ENCODE results near the gene ADGRA1.

The ADGRA1 gene

DNA sequence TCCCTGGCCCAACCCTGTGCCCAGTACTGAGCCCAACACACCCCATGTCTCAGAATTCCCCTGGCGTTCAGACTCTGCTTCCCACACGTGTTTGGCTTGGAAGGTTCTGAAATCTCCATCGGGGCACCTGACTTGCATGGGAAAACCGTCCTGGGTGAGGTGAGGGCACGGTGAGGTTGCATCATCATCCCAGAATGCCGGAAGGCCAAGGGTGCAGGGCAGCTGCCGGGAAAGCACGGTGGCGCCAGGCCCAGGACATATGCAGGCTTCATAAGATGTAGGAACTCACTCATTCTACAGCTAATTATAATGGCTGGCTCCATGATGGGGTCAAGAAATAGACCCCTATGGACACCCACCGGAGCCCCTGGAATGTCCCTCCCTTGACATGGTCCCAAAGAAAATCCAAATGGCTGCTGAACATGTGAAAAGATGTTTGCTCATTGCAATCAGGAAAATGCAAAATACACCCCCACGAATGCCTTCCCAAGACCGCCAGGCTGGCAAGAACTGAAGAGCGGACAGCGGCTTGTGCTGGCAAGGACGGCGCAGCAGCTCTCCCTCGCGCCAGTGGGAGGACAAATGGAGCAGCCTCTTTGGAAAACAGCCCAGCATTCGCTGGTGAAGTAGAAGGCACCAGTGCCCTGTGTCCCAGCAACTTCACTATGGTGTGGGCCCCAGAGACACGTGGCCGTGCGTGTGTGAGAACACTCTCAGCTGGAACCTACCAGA, 74.6 kb downstream of the ADGRA1 start:
- Histone ChIP-seq H3K9me3 (ENCODE audit: severe bottlenecking) (no peaks in the 10 kb centered on the region), H3K27me3 (ENCODE audit: insufficient read depth, poor library complexity, severe bottlenecking) (peaks cover 41% of the 10 kb centered on the region), H3K4me1 (ENCODE audit: insufficient read depth, poor library complexity, severe bottlenecking) (no peaks in the 10 kb centered on the region), H3K27ac (ENCODE audit: poor library complexity, severe bottlenecking) (no peak overlapping the region), H3K4me3 (ENCODE audit: severe bottlenecking) (no peak overlapping the region), H3K36me3 (ENCODE audit: low read depth) (no peaks in the 10 kb centered on the region)
- ATAC-seq (ENCODE audit: low read depth) (no peak), DNase-seq (ENCODE audit: low spot score) (no peak)
- TF ChIP-seq, protein P1, sequence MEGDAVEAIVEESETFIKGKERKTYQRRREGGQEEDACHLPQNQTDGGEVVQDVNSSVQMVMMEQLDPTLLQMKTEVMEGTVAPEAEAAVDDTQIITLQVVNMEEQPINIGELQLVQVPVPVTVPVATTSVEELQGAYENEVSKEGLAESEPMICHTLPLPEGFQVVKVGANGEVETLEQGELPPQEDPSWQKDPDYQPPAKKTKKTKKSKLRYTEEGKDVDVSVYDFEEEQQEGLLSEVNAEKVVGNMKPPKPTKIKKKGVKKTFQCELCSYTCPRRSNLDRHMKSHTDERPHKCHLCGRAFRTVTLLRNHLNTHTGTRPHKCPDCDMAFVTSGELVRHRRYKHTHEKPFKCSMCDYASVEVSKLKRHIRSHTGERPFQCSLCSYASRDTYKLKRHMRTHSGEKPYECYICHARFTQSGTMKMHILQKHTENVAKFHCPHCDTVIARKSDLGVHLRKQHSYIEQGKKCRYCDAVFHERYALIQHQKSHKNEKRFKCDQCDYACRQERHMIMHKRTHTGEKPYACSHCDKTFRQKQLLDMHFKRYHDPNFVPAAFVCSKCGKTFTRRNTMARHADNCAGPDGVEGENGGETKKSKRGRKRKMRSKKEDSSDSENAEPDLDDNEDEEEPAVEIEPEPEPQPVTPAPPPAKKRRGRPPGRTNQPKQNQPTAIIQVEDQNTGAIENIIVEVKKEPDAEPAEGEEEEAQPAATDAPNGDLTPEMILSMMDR (IDR thresholded peaks at IDR 0.05; ENCODE audit: poor library complexity, severe bottlenecking), result no peak

DNA sequence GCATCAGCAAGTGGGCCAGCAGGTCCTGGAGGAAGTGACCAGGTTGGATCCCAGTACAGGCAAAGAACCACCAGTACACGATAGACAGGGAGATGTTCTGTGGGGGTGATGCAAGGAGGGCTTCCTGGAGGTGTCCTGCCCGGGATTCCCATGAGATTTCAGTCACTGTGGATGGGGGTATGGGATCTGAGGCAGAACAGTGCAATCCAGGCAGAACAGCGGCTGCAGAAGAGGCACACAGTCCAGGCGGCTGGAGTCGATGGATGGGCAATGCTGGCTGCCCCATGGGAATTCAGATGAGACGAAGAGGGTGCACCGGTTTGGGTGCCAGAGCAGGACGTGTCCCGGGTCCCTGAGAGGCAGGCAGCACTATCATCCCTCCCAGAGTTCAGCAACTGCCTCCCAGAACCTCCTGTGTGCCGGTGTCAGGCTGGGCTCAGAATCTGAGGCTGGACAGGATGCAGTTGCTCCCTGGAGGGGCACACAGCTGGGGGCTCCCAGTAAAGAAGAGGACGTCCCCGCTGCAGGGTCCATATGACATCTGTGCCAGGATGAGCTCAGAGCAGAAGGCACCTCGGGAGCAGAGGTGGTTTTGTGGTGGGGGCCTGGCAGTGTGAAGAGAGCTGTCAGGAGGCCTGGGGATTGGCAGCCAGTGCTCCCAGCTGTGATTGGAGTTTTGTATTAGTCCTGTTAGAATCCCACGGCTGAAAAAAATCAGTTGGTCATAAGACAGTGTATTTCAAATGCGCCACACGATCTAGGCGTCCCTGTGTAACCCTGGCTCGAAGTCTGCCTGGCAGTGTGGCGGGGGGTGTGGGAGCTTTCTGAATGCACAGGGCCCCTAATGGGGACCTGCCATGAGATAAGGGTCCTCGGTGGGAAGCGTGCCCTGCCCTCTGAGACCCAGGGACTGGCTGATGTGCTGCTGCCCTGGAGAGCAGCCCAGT, 75.5 kb downstream of the ADGRA1 start:
- Histone ChIP-seq H3K4me1 (ENCODE audit: insufficient read depth, poor library complexity, severe bottlenecking) (no peaks in the 10 kb centered on the region), H3K4me3 (ENCODE audit: severe bottlenecking) (no peak overlapping the region), H3K36me3 (ENCODE audit: low read depth) (no peaks in the 10 kb centered on the region), H3K27ac (ENCODE audit: poor library complexity, severe bottlenecking) (no peak overlapping the region), H3K9me3 (ENCODE audit: severe bottlenecking) (no peaks in the 10 kb centered on the region), H3K27me3 (ENCODE audit: insufficient read depth, poor library complexity, severe bottlenecking) (peaks cover 41% of the 10 kb centered on the region)
- TF ChIP-seq, protein P1 (IDR thresholded peaks at IDR 0.05; ENCODE audit: poor library complexity, severe bottlenecking), result no peak
- ATAC-seq (ENCODE audit: low read depth) (no peak), DNase-seq (ENCODE audit: low spot score) (peak; percentile 45)

DNA sequence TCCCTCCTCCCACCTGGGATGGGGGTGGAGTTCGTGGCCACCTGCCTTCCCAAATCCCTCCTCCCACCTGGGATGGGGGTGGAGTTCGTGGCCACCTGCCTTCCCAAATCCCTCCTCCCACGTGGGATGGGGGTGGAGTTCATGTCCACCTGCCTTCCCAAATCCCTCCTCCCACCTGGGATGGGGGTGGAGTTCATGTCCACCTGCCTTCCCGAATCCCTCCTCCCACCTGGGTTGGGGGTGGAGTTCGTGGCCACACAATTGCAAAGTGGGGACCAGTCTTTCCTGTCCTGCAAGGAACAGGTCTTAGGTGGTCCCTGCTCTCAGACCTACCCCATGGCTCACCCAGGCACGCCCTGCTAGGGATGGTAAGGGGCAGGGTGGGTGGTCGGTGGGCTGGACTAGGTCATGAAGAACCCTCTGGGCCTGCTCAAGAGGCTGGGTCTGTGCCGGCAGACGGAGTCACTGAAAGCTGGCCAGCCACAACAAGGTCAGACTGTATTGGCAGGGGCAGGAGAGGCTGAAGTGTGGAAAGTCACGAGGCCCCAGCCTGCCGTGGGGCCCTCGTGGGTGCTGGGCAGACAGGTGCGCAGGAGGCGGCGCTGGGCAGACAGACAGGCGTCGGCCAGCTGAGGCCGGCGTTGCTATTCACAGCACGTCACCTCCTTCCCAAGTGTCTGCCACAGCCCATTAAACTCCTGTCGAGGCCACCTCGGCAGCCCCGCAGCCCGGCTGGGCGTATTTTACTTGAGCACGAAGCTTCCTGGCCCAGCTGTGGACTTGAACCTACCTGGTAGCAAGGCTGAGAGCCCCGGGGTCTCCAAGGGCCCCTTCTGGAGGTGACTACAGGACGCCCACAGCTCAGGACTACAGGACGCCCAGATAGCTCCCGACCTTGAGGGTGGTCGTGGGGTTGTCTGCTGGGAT, 76.4 kb downstream of the ADGRA1 start:
- TF ChIP-seq, protein P1 (IDR thresholded peaks at IDR 0.05; ENCODE audit: poor library complexity, severe bottlenecking), result no peak
- no peaks in the 10 kb centered on the region for H3K36me3 ChIP-seq (ENCODE audit: low read depth)
- DNase-seq (ENCODE audit: low spot score) (peak; percentile 42), ATAC-seq (ENCODE audit: low read depth) (no peak)
- no peaks in the 10 kb centered on the region for H3K4me1 ChIP-seq (ENCODE audit: insufficient read depth, poor library complexity, severe bottlenecking)
- no peak overlapping the region for H3K27ac ChIP-seq (ENCODE audit: poor library complexity, severe bottlenecking)
- H3K27me3 ChIP-seq (ENCODE audit: insufficient read depth, poor library complexity, severe bottlenecking), result peaks cover 33% of the 10 kb centered on the region
- H3K9me3 ChIP-seq (ENCODE audit: severe bottlenecking), result no peaks in the 10 kb centered on the region
- H3K4me3 ChIP-seq (ENCODE audit: severe bottlenecking), result no peak overlapping the region

DNA sequence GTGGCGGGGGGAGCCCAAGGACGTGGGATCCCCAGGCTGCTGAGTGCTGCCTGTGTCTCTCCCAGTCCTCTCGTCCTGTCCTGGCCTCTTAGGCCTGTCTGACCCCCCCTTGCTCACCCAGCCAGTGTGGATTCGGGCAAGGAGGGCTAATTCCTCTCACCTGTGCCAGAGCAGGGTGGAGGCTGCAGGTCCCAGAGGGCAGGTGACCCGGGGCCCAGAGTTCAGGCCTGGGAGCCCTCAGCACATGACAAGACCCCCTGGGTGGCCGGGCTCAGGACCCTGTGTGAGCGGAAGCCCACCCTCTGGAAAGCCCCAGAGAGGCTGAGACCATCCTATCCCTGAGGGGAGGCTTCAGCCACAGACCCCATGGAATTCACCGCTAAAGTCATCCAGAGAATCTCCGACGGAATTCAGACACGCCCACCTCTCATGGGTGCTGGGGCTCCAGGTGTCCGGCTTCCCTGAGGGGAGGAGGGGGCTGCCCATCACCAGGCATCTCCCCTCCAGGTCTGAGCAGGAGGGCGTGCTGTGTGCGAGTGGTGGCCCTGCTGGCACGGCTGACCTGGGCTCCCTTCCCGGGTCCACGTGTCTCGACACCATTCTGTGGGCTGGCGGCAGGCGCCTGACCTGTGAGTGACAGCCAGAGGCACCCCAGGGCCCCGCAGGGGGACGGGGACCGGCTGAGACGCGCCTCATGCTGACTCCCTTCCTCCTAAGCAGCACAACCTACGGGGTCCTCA, 77.3 kb downstream of the ADGRA1 start:
- peaks cover 29% of the 10 kb centered on the region for H3K27me3 ChIP-seq (ENCODE audit: insufficient read depth, poor library complexity, severe bottlenecking)
- TF ChIP-seq, protein P1 (IDR thresholded peaks at IDR 0.05; ENCODE audit: poor library complexity, severe bottlenecking), result no peak
- DNase-seq (ENCODE audit: low spot score) (peak; percentile 51), ATAC-seq (ENCODE audit: low read depth) (no peak)
- no peaks in the 10 kb centered on the region for H3K4me1 ChIP-seq (ENCODE audit: insufficient read depth, poor library complexity, severe bottlenecking)
- H3K27ac ChIP-seq (ENCODE audit: poor library complexity, severe bottlenecking), result no peak overlapping the region
- H3K9me3 ChIP-seq (ENCODE audit: severe bottlenecking), result no peaks in the 10 kb centered on the region
- H3K4me3 ChIP-seq (ENCODE audit: severe bottlenecking), result no peak overlapping the region
- H3K36me3 ChIP-seq (ENCODE audit: low read depth), result no peaks in the 10 kb centered on the region
